Adrenal gland (tissue), 5 donors: ENCODE results near the gene SLC15A1.

Experiments used
- POLR2A ChIP-seq, 2 donors: fragments of 450-650 bp; IDR thresholded peaks; one replicate each; pipeline ENCODE4 v1.6.1; 2017; ENCODE audit warnings: antibody characterized with exemption in 2 of 2, mild to moderate bottlenecking in 2 of 2, moderate library complexity in 1 of 2
- TF ChIP-seq, protein P1 (sequence below), 6 experiments: fragments of 450-650 bp in 4 of 6; fragments of 200-600 bp in 2 of 6; sonication (generic) in 1 of 6; IDR thresholded peaks; 1 replicate in 5 of 6; 2 replicates in 1 of 6; pipeline versions ENCODE4 v1.5.1 to v1.8.0; 2016 to 2021; ENCODE audit warnings: antibody characterized with exemption in 6 of 6, mild to moderate bottlenecking in 2 of 6, moderate library complexity in 1 of 6
- donor health status: DM: no; HTN: no; CAD: no.

- TF ChIP-seq, protein P1, sequence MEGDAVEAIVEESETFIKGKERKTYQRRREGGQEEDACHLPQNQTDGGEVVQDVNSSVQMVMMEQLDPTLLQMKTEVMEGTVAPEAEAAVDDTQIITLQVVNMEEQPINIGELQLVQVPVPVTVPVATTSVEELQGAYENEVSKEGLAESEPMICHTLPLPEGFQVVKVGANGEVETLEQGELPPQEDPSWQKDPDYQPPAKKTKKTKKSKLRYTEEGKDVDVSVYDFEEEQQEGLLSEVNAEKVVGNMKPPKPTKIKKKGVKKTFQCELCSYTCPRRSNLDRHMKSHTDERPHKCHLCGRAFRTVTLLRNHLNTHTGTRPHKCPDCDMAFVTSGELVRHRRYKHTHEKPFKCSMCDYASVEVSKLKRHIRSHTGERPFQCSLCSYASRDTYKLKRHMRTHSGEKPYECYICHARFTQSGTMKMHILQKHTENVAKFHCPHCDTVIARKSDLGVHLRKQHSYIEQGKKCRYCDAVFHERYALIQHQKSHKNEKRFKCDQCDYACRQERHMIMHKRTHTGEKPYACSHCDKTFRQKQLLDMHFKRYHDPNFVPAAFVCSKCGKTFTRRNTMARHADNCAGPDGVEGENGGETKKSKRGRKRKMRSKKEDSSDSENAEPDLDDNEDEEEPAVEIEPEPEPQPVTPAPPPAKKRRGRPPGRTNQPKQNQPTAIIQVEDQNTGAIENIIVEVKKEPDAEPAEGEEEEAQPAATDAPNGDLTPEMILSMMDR (IDR thresholded peaks at IDR 0.05): no peak
- no peak for TF ChIP-seq POLR2A (IDR thresholded peaks at IDR 0.05)
Observed at GRCh38 chr13:98784666-98785065, 32.2 kb upstream of the SLC15A1 start.
